Measurements from ENCODE around the gene BEST4.
"Not testable (repeated sequence)": the region's sequence is repeated elsewhere in the genome, so short reads cannot be mapped to it uniquely, and the experiment has no call there.

Gene BEST4

DNA sequence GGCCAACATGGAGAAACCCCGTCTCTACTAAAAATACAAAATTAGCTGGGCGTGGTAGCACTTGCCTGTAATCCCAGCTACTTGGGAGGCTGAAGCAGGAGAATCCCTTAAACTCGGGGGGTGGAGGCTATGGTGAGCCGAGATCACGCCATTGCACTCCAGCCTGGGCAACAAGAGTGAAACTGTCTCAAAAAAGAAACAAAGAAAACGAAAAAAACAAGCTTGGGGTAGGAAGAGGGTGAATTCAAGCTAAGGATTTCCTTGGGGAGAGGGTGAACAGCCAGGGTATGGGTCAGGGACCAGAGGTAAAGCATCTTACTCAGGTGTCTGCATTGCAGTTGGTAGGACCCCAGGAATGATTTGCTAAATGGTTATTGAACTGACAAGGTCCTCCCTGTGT lies 21.5 kb downstream of the BEST4 start:
- CTCF ChIA-PET = interaction anchor here (0.8 to 1.4 kb wide), 4 partner anchors 16 to 22 kb away, joined by 3 to 6 read pairs (median 3); partner anchors contain the start of gene BEST4
- not testable (repeated sequence) for H3K9me3 Mint-ChIP-seq, H3K27me3 Mint-ChIP-seq, DNase-seq, H3K27ac Mint-ChIP-seq, H3K4me1 Mint-ChIP-seq, H3K4me3 Mint-ChIP-seq
- peaks cover 41% of the 10 kb centered on the region for H3K36me3 Mint-ChIP-seq

DNA sequence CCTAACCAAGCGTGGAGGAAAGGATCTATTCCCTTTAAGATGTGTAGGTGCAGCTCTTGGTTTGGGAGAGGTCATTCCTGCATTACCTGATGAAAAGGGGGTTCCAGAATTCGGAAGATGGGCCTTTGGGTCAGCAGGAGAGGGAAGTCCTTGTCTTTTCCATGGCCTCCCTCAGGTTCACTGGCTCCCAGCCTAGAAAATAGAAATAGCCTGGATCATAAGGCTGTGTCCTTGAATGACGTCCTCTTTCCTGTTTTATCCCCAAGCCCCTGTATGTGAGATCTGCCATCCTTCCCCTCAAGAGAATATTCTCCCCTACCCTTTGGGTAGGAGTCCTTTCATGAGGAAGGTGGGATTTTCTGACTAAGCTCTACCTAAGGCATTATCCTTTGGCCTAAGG lies 27.1 kb downstream of the BEST4 start:
- no peak overlapping the region for H3K27ac Mint-ChIP-seq
- no peak overlapping the region for H3K4me3 Mint-ChIP-seq
- peaks cover 60% of the 10 kb centered on the region for H3K36me3 Mint-ChIP-seq

DNA sequence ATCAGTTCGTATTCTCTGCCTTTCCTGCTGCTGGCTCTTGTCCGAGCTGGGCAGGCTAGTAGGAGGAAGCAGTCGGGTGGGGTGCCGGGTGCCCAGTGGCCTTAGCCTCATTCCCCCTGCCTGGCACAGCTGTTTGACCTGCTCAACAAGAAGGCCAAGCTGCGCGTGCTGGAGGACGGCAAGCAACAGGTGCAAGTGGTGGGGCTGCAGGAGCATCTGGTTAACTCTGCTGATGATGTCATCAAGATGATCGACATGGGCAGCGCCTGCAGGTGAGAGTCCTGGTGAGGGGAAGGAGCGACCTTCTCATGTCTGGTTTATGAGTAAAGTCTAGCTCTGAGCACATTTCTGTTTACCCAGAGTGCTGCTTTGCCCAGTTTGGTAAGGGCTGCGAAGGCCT lies 28.9 kb downstream of the BEST4 start:
- CTCF ChIA-PET = interaction anchor here (0.9 to 1.5 kb wide), 3 partner anchors 11 to 28 kb away, joined by 3 to 4 read pairs (median 4); no protein-coding TSS in a partner anchor

More for the DNA sequence above, 27.1 kb downstream of the BEST4 start:
- CTCF ChIA-PET = no interaction called here
- H3K27me3 Mint-ChIP-seq = no peaks in the 10 kb centered on the region
- no peak for DNase-seq
- no peaks in the 10 kb centered on the region for H3K9me3 Mint-ChIP-seq
- H3K4me1 Mint-ChIP-seq = peaks cover 9% of the 10 kb centered on the region

DNA sequence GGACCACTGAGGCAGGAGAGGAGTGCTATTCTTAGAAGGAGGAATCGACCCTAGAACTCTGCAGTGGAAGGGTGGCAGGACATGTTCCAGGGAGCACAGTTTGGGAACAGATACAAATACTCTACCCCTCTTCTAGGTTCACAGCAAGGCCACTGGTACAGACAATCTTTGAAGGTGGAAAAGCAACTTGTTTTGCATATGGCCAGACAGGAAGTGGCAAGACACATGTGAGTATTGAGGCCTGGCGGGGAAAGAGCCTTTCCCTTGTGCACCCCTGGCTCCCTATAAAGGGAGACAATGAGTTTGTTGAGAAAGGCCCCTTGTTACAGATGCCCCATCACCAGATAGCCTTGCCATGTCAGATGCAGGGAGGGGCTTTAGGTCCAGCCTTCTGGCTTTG lies 30.6 kb downstream of the BEST4 start:
- H3K27me3 Mint-ChIP-seq = no peaks in the 10 kb centered on the region
- no peak overlapping the region for H3K4me3 Mint-ChIP-seq
- peaks cover 72% of the 10 kb centered on the region for H3K36me3 Mint-ChIP-seq
- DNase-seq = no peak
- CTCF ChIA-PET = no interaction called here
- H3K4me1 Mint-ChIP-seq = peaks cover 9% of the 10 kb centered on the region
- peak overlapping the region; percentile 64 for H3K27ac Mint-ChIP-seq
- no peaks in the 10 kb centered on the region for H3K9me3 Mint-ChIP-seq

More for the DNA sequence above, 28.9 kb downstream of the BEST4 start:
- Mint-ChIP-seq H3K36me3 (peaks cover 71% of the 10 kb centered on the region), H3K9me3 (no peaks in the 10 kb centered on the region), H3K27me3 (no peaks in the 10 kb centered on the region), H3K27ac (no peak overlapping the region), H3K4me3 (no peak overlapping the region), H3K4me1 (peaks cover 9% of the 10 kb centered on the region)
- DNase-seq = no peak

DNA sequence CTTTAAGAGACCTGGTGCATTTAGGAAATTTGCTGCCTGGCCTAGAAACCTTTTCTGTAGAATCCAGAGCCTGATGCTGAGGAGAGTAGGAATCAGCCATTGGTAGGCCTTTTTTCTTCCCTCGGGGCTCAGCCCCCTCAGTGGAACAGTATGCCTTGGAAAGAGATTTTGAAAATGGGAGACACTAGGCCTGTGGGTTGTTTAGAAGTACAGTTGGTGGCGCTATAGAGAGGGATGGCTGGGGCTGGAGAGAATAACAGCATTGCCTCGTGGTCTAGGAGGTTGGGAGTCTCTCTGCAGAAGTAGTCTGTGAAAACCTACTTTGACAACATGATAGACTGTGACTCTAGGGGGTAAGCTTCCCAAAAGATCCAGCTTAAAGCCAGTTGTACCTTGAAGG lies 40.1 kb downstream of the BEST4 start:
- Mint-ChIP-seq H3K4me1 (peaks cover 37% of the 10 kb centered on the region), H3K4me3 (no peak overlapping the region), H3K9me3 (no peaks in the 10 kb centered on the region), H3K36me3 (peaks cover 51% of the 10 kb centered on the region), H3K27me3 (no peaks in the 10 kb centered on the region), H3K27ac (peak overlapping the region; percentile 24)
- DNase-seq = no peak
- CTCF ChIA-PET = interaction anchor here (1.8 kb wide), 1 partner anchor 18 kb away, joined by 6 read pairs; no protein-coding TSS in a partner anchor

DNA sequence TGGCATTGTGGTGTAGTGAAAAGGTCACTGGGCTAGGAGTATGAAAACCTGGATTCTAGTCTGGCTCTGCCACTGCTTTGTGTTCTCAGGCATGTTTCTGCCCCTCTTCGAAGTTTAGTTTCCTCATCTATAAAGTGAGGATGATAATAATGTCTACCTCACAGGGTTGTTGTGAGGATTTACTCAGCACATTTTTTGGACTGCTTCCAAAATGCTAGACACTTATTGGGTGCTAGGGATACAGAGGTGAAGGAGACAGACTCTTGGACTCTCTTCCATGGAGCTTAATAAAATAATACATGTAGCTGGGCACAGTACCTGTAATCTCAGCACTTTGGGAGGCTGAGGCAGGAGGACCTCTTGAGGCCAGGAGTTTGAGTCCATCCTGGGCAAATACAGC lies 44.8 kb downstream of the BEST4 start:
- H3K27ac Mint-ChIP-seq = no peak overlapping the region
- peaks cover 62% of the 10 kb centered on the region for H3K4me1 Mint-ChIP-seq
- H3K9me3 Mint-ChIP-seq = no peaks in the 10 kb centered on the region
- DNase-seq = no peak
- CTCF ChIA-PET = interaction anchor here (1.2 to 2.2 kb wide), 3 partner anchors 11 to 42 kb away, joined by 3 to 7 read pairs (median 3); no protein-coding TSS in a partner anchor
- no peaks in the 10 kb centered on the region for H3K27me3 Mint-ChIP-seq
- H3K36me3 Mint-ChIP-seq = peaks cover 46% of the 10 kb centered on the region
- H3K4me3 Mint-ChIP-seq = no peak overlapping the region

DNA sequence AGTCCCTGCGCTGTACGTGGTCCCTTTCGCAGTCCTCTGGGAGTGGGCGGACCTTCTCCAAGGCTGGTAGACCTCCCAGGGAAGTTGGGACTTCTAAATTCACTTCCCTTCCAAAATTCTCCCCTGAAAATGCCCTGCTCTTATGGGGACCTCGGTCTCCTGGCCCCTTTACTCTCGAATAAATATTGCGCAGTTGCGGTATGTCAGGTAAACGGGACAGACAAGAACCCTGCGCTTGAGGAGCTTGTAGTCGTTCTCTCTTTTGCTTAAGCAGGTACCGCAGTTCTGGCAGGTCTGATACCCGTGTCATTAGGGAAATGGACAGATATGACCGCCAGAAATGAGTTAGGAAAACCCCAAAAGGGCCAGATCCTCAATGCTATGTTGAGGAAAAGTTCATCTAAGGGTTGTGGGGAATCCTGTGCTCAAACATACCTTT lies 47.8 kb downstream of the BEST4 start:
- peaks cover 48% of the 10 kb centered on the region for H3K4me1 Mint-ChIP-seq
- peak overlapping the region; percentile 90 for H3K27ac Mint-ChIP-seq
- peak overlapping the region; percentile 89 for H3K4me3 Mint-ChIP-seq
- peaks cover 26% of the 10 kb centered on the region for H3K36me3 Mint-ChIP-seq
- no peaks in the 10 kb centered on the region for H3K27me3 Mint-ChIP-seq
- CTCF ChIA-PET = interaction anchor here (0.6 to 2.4 kb wide), 4 partner anchors 10 to 57 kb away, joined by 3 to 8 read pairs (median 4); no protein-coding TSS in a partner anchor
- H3K9me3 Mint-ChIP-seq = no peaks in the 10 kb centered on the region
- DNase-seq = no peak

DNA sequence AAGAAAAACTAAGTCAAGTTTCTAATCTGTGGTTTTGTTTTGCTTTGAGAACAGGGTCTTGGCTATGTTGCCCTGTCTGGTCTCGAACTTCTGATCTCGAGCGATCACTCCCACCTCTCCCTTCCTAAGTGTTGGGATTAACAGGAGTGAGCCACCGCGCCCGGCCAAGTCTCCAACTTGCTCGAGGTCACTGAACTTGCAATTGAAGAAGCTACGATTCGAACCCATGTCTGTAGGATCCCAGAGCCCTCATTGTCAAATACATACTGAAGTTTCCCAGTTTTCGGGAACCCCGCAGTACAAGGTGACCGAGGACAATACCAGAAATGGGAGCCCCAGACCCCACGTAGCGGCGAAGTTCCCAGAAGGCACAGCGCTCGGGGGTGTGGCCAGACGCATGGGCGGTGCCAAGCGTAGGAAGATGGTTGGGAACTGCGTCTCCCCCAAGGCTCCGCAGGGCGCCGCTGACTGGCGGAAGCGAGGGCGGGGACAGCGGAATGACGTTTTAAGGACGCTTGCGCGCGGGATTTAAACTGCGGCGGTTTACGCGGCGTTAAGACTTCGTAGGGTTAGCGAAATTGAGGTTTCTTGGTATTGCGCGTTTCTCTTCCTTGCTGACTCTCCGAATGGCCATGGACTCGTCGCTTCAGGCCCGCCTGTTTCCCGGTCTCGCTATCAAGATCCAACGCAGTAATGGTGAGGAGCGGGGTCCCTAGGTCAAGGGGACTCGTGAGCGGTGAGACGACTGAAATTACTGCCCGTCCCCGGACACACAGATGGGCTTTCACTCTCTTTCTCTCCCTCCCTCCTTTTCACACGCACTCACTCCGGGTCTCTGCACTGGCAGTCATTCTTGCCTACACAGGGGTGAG lies 48.4 kb downstream of the BEST4 start, which contains the start of gene KIF2C:
Gene KIF2C, plus strand, starts transcription at position 531 of the 872 bp plus-strand sequence. Its CDS starts 96 bp downstream, at position 627.
- CTCF ChIA-PET = interaction anchor here (1.0 to 2.4 kb wide), 3 partner anchors 10 to 57 kb away, joined by 3 to 8 read pairs (median 6); no protein-coding TSS in a partner anchor
- Mint-ChIP-seq H3K36me3 (peaks cover 24% of the 10 kb centered on the region), H3K27ac (peak within 1 kb of the TSS; percentile 90)

DNA sequence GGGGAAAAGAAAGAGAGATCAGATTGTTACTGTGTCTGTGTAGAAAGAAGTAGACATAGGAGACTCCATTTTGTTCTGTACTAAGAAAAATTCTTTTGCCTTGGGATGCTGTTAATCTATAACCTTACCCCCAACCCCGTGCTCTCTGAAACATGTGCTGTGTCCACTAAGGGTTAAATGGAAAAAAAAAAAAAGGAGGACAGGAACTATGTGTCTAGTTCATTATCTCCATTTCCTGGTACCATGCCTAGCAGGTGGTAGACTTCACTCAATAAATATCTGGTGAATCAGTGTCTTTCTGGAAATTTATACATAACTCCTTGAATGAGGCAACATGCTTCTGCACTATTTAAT lies 49.0 kb downstream of the BEST4 start:
- DNase-seq, CTCF ChIA-PET, H3K9me3 Mint-ChIP-seq, H3K27me3 Mint-ChIP-seq: not testable (repeated sequence)
- H3K36me3 Mint-ChIP-seq = peaks cover 20% of the 10 kb centered on the region
- H3K4me3 Mint-ChIP-seq = peak overlapping the region; percentile 89
- peak overlapping the region; percentile 90 for H3K27ac Mint-ChIP-seq
- H3K4me1 Mint-ChIP-seq = peaks cover 40% of the 10 kb centered on the region

More for the DNA sequence above, 48.4 kb downstream of the BEST4 start, which contains the start of gene KIF2C:
- peak; percentile 98 for DNase-seq
- peaks cover 45% of the 10 kb centered on the region for H3K4me1 Mint-ChIP-seq
- no peaks in the 10 kb centered on the region for H3K9me3 Mint-ChIP-seq
- no peaks in the 10 kb centered on the region for H3K27me3 Mint-ChIP-seq
- peak within 1 kb of the TSS; percentile 89 for H3K4me3 Mint-ChIP-seq

DNA sequence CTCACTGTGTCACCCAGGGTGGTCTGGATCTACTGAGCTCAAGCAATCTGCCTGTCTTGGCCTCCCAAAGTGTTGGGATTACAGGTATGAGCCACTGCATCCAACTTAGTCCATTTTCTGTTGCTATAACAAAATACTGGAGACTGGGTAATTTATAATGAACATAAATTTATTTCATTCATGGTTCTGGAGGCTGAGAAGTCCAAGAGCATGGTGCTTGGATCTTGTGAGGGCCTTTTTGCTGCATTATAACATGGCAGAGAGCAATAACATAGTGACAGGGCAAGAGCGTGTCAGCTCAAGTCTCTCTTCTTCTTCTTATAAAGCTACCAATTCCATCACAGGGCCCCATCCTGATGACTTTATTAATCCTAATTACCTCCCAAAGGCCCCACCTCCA lies 52.0 kb downstream of the BEST4 start:
- H3K36me3 Mint-ChIP-seq = peaks cover 8% of the 10 kb centered on the region
- CTCF ChIA-PET = interaction anchor here (0.6 kb wide), 1 partner anchor 567 kb away, joined by 3 read pairs; no protein-coding TSS in a partner anchor
- H3K4me3 Mint-ChIP-seq = no peak overlapping the region
- H3K4me1 Mint-ChIP-seq = peaks cover 36% of the 10 kb centered on the region
- H3K9me3 Mint-ChIP-seq = no peaks in the 10 kb centered on the region
- H3K27me3 Mint-ChIP-seq = no peaks in the 10 kb centered on the region
- no peak overlapping the region for H3K27ac Mint-ChIP-seq
- DNase-seq = no peak

DNA sequence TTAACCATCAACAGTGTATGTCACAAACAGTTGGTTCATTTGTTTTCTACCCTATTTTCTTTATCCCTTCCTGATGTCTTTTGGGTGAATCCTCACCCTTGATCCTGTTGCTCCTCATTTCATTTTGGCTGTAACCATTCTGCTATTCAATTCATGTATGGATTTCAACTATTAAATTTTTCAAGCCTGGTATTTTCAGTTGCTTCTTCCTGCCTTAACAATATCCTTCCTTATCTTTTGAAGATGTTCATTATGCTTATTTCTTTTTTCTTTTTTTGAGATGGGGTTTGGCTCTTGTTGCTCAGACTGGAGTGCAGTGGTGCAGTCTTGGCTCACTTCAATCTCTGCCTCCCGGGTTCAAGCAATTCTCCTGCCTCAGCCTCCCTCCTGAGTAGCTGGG lies 54.2 kb downstream of the BEST4 start:
- H3K9me3 Mint-ChIP-seq = no peaks in the 10 kb centered on the region
- H3K27me3 Mint-ChIP-seq = no peaks in the 10 kb centered on the region
- H3K27ac Mint-ChIP-seq = no peak overlapping the region
- CTCF ChIA-PET = interaction anchor here (1.2 kb wide), 1 partner anchor 12 kb away, joined by 5 read pairs; no protein-coding TSS in a partner anchor
- H3K36me3 Mint-ChIP-seq = no peaks in the 10 kb centered on the region
- DNase-seq = no peak
- no peak overlapping the region for H3K4me3 Mint-ChIP-seq
- peaks cover 37% of the 10 kb centered on the region for H3K4me1 Mint-ChIP-seq

All from activated naive CD4-positive, alpha-beta T cell treated with anti-CD3 and anti-CD28 coated beads, Interleukin-2, amount 10 ng/mL, durations not matched to agents 7 days and 5 days (primary cell).